Stimulated activated CD4-positive, alpha-beta T cell treated with anti-CD3 and anti-CD28 coated beads, TNF-alpha, amount 100 ng/mL, for 24 hours (primary cell): ENCODE measurements around the gene HPSE.

ENCODE experiments used
- DNase-seq, 3 experiments: peaks; one replicate each; pipeline ENCODE4 v3.0.0-alpha.2; 2020; ENCODE audit warnings: low read depth in 3 of 3

Gene HPSE

GRCh38 chr4:83334425-83335241, at the start of gene HPSE:
HPSE (minus strand) TSS chr4:83334848; CDS start chr4:83334782, 66 bp downstream.
- DNase-seq = peak in 2 of 3 experiments; percentile 43 to 70

- no peak for DNase-seq
These were observed 48.2 kb upstream of the HPSE start for GRCh38 chr4:83382850-83383249.

DNA sequence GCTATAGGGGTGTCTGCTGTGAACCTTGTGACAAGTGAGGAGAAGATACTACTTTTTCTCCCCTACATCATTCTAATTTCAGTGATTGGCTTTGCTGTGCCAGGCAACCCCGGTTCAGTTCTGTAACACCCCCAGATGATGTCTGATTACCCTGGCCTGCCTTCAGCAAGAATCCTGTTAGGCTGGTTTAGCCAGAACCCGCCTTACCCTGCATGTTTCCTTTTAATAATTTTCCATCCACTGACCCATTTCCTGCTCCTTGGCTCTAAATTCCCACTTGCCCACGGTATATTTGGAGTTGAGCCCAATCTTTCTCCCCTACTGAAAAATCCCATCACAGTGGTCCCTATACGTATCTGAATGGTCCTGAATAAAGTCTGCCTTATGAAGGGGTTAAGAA, 46.5 kb upstream of the HPSE start:
- DNase-seq = no peak

DNA sequence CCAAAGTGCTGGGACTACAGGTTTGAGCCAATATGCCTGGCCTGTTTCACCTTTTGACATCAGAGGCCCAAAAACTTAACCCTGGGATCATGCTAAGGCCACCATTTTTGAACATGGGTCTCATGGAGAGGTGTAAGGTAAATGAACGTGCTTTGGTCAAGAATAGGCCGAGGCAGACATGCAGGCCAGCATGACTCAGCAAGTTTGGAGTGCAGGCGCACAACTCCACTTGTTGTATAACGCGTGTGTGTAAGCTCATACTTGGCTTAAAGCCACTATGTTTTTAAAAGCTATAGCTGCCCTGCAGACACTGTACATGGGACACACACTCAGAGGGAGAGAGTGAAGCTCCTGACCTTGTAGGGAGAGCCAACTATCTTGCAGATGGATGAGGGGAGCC, 43.8 kb upstream of the HPSE start:
- no peak for DNase-seq

- DNase-seq = no peak
These were observed 38.3 kb upstream of the HPSE start for GRCh38 chr4:83372931-83373330.

- no peak for DNase-seq
These were observed 37.3 kb upstream of the HPSE start for GRCh38 chr4:83371936-83372335.

DNA sequence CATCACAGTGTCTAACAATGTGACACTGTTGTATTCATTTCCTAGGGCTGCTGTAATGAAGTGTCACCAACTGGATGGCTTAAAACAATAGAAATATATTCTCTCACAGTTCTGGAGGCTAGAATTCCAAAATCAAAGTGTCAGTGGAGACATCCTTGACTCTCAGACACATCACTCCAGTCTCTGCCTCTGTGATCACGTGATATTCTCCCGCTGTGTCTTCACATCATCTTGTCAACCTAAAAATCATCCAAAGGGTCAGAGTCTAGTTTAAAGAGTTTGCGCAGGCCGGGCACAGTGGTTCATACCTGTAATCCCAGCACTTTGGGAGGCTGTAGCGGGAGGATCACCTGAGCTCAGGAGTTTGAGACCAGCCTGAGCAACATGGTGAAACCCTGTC, 36.6 kb upstream of the HPSE start:
- no peak for DNase-seq

GRCh38 chr4:83370640-83370906, 35.9 kb upstream of the HPSE start:
- DNase-seq = no peak

DNA sequence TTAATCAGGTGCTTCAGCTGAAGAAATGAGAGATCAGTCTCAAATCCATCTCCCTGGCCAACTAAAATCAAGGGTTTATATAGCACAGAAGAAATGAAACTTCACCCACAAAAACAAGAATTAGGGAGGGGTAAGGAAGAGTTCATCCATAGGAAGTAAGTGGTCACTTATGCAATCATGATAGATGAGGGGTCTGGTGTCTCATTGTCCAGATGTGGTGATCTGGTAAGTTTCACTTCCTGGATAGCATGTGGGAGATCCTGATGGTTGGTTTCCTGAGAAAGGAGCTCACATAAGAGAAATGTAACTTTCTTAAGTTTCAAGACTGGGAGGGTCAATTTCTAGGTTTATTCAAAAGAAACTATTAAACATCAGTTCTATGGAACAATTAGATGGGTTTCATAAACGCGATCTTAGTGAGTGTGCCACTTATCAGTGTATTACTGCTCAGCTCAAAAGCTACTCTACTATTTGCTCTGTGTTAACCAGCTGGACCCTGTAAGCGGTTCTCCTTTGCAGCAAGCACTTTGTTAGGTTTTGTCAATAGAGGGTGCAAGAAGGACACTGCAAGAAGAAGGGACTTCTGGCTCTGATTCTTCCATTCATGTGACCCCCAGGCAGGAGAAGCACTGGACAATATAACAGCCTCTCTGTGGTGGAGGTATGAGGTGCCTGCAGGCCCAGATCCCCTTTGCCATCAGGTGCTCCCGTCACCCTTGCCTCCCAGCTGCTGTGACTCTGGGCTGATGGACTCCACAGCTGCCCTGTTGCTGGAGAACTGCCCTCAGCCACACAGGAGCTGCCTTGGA, 35.4 kb upstream of the HPSE start:
- DNase-seq = no peak

- DNase-seq = no peak
These were observed 29.7 kb upstream of the HPSE start for GRCh38 chr4:83364312-83364711.

GRCh38 chr4:83362492-83363329, 28.1 kb upstream of the HPSE start:
- DNase-seq = no peak

GRCh38 chr4:83361416-83362103, 26.9 kb upstream of the HPSE start:
- DNase-seq = no peak

DNA sequence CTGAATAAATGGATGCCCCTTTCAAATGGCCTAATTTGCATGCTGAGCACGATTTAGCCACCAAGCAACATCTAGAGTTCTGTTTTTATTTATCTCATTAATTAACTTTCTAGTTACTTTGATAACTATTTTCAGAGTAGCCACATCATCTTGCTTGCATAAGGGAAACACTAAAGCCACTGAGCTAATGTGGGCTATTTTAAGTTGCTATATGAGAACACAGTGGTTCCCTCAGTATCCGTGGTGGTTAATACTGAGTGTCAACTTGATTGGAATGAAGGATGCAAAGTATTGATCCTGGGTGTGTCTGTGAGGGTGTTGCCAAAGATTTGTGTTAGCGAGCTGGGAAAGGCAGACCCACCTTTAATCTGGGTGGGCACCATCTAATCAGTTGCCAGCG, 25.4 kb upstream of the HPSE start:
- no peak for DNase-seq

DNA sequence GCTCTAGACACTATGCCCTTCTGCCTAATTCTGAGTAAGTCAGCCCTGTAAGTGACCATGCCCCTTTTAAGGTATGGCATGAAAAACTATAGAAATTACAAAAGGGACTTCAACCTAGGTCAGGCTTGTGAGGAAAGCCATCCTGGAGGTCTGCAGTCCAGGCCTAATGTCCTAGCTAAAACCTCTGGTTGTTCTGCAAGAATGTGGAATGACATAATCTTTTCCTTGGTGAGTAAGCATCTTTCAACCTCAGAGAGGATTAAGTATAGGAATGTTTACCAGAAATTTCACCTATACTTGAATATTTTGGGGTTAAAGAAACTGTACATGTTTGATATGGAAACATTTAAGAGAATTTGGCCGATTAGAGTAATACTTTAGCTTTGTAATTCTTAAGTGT, 23.8 kb upstream of the HPSE start:
- no peak for DNase-seq

DNA sequence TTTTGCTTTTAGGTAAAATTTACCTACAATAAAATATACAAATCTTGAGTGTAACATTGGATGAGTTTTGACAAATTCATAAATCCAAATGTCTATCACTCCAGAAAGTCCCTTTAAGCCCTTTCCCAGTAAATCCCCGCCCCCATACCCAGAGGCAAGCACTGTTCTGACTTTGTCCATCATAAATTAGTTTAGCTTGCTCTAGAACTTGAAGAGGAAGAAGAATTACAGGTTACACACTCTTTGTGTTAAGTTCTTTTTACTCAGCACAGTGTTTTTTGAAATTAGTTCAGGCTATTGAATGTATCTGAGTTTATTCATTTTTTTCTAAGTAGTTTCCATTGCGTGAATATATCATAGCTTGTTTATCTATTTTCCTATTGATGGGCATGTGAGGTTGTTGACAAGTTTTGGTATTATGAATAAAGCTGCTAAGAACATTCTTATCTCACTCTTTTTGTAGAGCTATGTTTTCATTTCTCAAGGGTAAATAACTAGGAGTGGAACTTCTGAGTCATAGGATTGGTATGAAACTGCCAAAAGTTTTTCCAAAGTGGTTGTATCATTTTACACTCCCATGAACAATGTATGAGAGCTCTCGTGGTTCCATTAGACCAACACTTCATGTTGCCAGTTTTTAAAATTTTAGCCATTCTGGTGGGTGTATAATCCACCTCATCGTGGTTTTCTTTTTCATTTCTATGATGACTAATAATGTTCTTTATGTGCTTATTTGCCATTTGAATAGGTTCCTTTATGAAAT, 22.4 kb upstream of the HPSE start:
- no peak for DNase-seq

- no peak for DNase-seq
These were observed 18.9 kb upstream of the HPSE start for GRCh38 chr4:83353516-83353915.

GRCh38 chr4:83348074-83348473, 13.4 kb upstream of the HPSE start:
- DNase-seq = no peak

DNA sequence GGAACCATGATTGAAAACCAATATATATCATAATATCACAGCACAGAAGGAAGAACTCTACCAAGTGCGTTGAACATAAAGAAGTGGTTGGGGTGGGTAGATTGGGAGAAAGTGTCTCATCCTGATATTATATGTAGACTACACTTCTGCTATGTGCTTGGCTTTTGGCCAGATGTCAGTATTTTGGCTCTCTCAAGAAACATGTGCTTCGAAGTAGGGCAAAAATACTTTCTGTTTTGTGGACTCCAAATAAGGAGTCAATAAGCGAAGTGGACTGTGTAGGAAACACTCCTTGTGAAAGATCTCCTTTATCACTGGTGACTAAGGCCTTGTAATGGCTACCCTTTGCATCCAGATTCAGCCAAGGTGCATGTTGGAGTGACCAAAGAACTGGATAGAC, 7.8 kb upstream of the HPSE start:
- no peak for DNase-seq

GRCh38 chr4:83340692-83341343, 6.2 kb upstream of the HPSE start:
- DNase-seq = peak in 1 of 3 experiments; percentile 45

GRCh38 chr4:83339573-83339972, 4.9 kb upstream of the HPSE start:
- DNase-seq = no peak

DNA sequence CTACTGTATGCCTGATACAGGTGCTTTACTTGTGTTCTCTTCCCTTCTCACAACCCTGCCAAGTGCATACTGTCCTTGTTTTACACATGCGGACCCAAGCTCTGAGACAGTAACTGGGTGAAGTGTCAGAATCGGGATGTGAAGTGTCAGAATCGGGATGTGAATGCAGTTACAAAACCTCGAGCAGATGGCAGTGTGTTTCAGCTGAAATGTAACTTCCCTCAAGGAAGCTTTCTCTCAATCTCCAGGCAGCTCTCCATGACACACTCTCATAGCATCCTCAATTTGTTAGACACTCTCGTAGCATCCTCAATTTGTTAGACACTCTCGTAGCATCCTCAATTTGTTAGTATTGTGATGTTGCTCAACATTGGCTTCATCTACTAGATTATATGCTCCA, 1.1 kb upstream of the HPSE start:
- DNase-seq = no peak
